ENCODE data around the gene MED27.

MED27 gene

GRCh38 chr9:131817627-131818026 lies 262.0 kb downstream of the MED27 start:
- Histone ChIP-seq H3K27me3 (ENCODE audit: insufficient read depth, low read length, poor library complexity, severe bottlenecking) (no peaks in the 10 kb centered on the region), H3K9me3 (ENCODE audit: insufficient read depth, low read depth, low read length) (no peaks in the 10 kb centered on the region), H3K4me1 (ENCODE audit: insufficient read depth, low read length, poor library complexity, severe bottlenecking) (no peaks in the 10 kb centered on the region), H3K9ac (ENCODE audit: low read depth, low read length, poor library complexity, severe bottlenecking) (no peak overlapping the region), H2AFZ (ENCODE audit: low read length) (no peak overlapping the region), H3F3A (ENCODE audit: low read depth) (no peaks in the 10 kb centered on the region), H3K79me2 (ENCODE audit: insufficient read depth, low read length) (no peaks in the 10 kb centered on the region), H4K20me1 (ENCODE audit: insufficient read depth, low read length, poor library complexity, severe bottlenecking) (no peaks in the 10 kb centered on the region), H3K9me2 (replicated peaks; ENCODE audit: low read depth, low read length) (no peaks in the 10 kb centered on the region), H3K4me2 (ENCODE audit: low read depth, low read length, poor library complexity, severe bottlenecking) (no peak overlapping the region), H3K4me3 (ENCODE audit: low read length, poor library complexity, severe bottlenecking) (no peak overlapping the region), H3K36me3 (ENCODE audit: insufficient read depth, low read length) (no peaks in the 10 kb centered on the region)
- TF ChIP-seq EZH2phosphoT487 (IDR thresholded peaks at IDR 0.05; ENCODE audit: borderline replicate concordance) = no peak
- TF ChIP-seq CTCF (conservative IDR thresholded peaks at IDR 0.05; ENCODE audit: low read length) = no peak

GRCh38 chr9:131817073-131817472 lies 262.6 kb downstream of the MED27 start:
- Histone ChIP-seq H3K4me3 (ENCODE audit: low read length, poor library complexity, severe bottlenecking) (no peak overlapping the region), H3F3A (ENCODE audit: low read depth) (no peaks in the 10 kb centered on the region), H3K36me3 (ENCODE audit: insufficient read depth, low read length) (no peaks in the 10 kb centered on the region), H3K9me3 (ENCODE audit: insufficient read depth, low read depth, low read length) (no peaks in the 10 kb centered on the region), H2AFZ (ENCODE audit: low read length) (no peak overlapping the region), H4K20me1 (ENCODE audit: insufficient read depth, low read length, poor library complexity, severe bottlenecking) (no peaks in the 10 kb centered on the region), H3K4me2 (ENCODE audit: low read depth, low read length, poor library complexity, severe bottlenecking) (no peak overlapping the region), H3K9ac (ENCODE audit: low read depth, low read length, poor library complexity, severe bottlenecking) (no peak overlapping the region), H3K4me1 (ENCODE audit: insufficient read depth, low read length, poor library complexity, severe bottlenecking) (no peaks in the 10 kb centered on the region), H3K27me3 (ENCODE audit: insufficient read depth, low read length, poor library complexity, severe bottlenecking) (no peaks in the 10 kb centered on the region), H3K79me2 (ENCODE audit: insufficient read depth, low read length) (no peaks in the 10 kb centered on the region), H3K9me2 (replicated peaks; ENCODE audit: low read depth, low read length) (no peaks in the 10 kb centered on the region)
- TF ChIP-seq EZH2phosphoT487 (IDR thresholded peaks at IDR 0.05; ENCODE audit: borderline replicate concordance) = no peak
- no peak for TF ChIP-seq CTCF (conservative IDR thresholded peaks at IDR 0.05; ENCODE audit: low read length)

- TF ChIP-seq EZH2phosphoT487 (IDR thresholded peaks at IDR 0.05; ENCODE audit: borderline replicate concordance) (no peak), CTCF (conservative IDR thresholded peaks at IDR 0.05; ENCODE audit: low read length) (no peak)
- H3K9me3 ChIP-seq (ENCODE audit: insufficient read depth, low read depth, low read length) = no peaks in the 10 kb centered on the region
- H2AFZ ChIP-seq (ENCODE audit: low read length) = no peak overlapping the region
- H3K4me2 ChIP-seq (ENCODE audit: low read depth, low read length, poor library complexity, severe bottlenecking) = no peak overlapping the region
- H3K36me3 ChIP-seq (ENCODE audit: insufficient read depth, low read length) = no peaks in the 10 kb centered on the region
- no peak overlapping the region for H3K4me3 ChIP-seq (ENCODE audit: low read length, poor library complexity, severe bottlenecking)
- H3F3A ChIP-seq (ENCODE audit: low read depth) = no peaks in the 10 kb centered on the region
- H3K9ac ChIP-seq (ENCODE audit: low read depth, low read length, poor library complexity, severe bottlenecking) = no peak overlapping the region
- H3K4me1 ChIP-seq (ENCODE audit: insufficient read depth, low read length, poor library complexity, severe bottlenecking) = no peaks in the 10 kb centered on the region
- no peaks in the 10 kb centered on the region for H3K79me2 ChIP-seq (ENCODE audit: insufficient read depth, low read length)
- no peaks in the 10 kb centered on the region for H3K27me3 ChIP-seq (ENCODE audit: insufficient read depth, low read length, poor library complexity, severe bottlenecking)
- H4K20me1 ChIP-seq (ENCODE audit: insufficient read depth, low read length, poor library complexity, severe bottlenecking) = no peaks in the 10 kb centered on the region
- H3K9me2 ChIP-seq (replicated peaks; ENCODE audit: low read depth, low read length) = no peaks in the 10 kb centered on the region
Observed at GRCh38 chr9:131815970-131816873, 263.4 kb downstream of the MED27 start.
